Activated CD8-positive, alpha-beta memory T cell treated with anti-CD3 and anti-CD28 coated beads for 4 hours (primary cell): ENCODE results near the gene MACROD2.

Source experiments
- DNase-seq, 2 donors: peaks; one replicate each; pipeline ENCODE4 v3.0.0-alpha.2; 2020; ENCODE audit warnings: low read depth in 2 of 2

MACROD2 gene

GRCh38 chr20:14525426-14525825 is 530.1 kb downstream of the MACROD2 start:
- DNase-seq = no peak

- no peak for DNase-seq
Observed at GRCh38 chr20:14526891-14527290, 531.6 kb downstream of the MACROD2 start.

- no peak for DNase-seq
Observed at GRCh38 chr20:14531786-14532185, 536.5 kb downstream of the MACROD2 start.

GRCh38 chr20:14536738-14537137 is 541.4 kb downstream of the MACROD2 start:
- DNase-seq = no peak

GRCh38 chr20:14538433-14538832 is 543.1 kb downstream of the MACROD2 start:
- DNase-seq = no peak

GRCh38 chr20:14543040-14543439 is 547.7 kb downstream of the MACROD2 start:
- no peak for DNase-seq

- no peak for DNase-seq
Observed at GRCh38 chr20:14544688-14545087, 549.4 kb downstream of the MACROD2 start.

- no peak for DNase-seq
Observed at GRCh38 chr20:14550655-14551054, 555.3 kb downstream of the MACROD2 start.

- no peak for DNase-seq
Observed at GRCh38 chr20:14553774-14554534, 558.6 kb downstream of the MACROD2 start.

GRCh38 chr20:14555676-14556075 is 560.4 kb downstream of the MACROD2 start:
- no peak for DNase-seq

GRCh38 chr20:14556206-14556605 is 560.9 kb downstream of the MACROD2 start:
- DNase-seq = no peak

- no peak for DNase-seq
Observed at GRCh38 chr20:14559612-14560011, 564.3 kb downstream of the MACROD2 start.

- no peak for DNase-seq
Observed at GRCh38 chr20:14561741-14562221, 566.5 kb downstream of the MACROD2 start.

- no peak for DNase-seq
Observed at GRCh38 chr20:14562981-14563380, 567.7 kb downstream of the MACROD2 start.

- no peak for DNase-seq
Observed at GRCh38 chr20:14566505-14566904, 571.2 kb downstream of the MACROD2 start.

GRCh38 chr20:14568225-14568624 is 572.9 kb downstream of the MACROD2 start:
- no peak for DNase-seq

- DNase-seq = no peak
Observed at GRCh38 chr20:14568701-14569100, 573.4 kb downstream of the MACROD2 start.

- DNase-seq = no peak
Observed at GRCh38 chr20:14569641-14570040, 574.3 kb downstream of the MACROD2 start.

GRCh38 chr20:14570811-14571210 is 575.5 kb downstream of the MACROD2 start:
- no peak for DNase-seq

GRCh38 chr20:14573676-14574075 is 578.4 kb downstream of the MACROD2 start:
- DNase-seq = no peak

- DNase-seq = no peak
Observed at GRCh38 chr20:14576196-14576877, 581.0 kb downstream of the MACROD2 start.

GRCh38 chr20:14580418-14581074 is 585.2 kb downstream of the MACROD2 start:
- DNase-seq = no peak

- no peak for DNase-seq
Observed at GRCh38 chr20:14581731-14582130, 586.4 kb downstream of the MACROD2 start.
